K562 (cell line): ENCODE results near the gene ERC2. TPM values are rescaled to one million over a fixed set of nuclear protein-coding genes. Genes with fewer than 3 reads are reported as not detected.

ENCODE experiments used
- ATAC-seq: fragments of 200-7000 bp; cut with Tn5 transposase; 3 replicates; pipeline ENCODE4 v1.9.1; 2020; ENCODE audit warnings: moderate library complexity
- BruUV-seq: library from RNA; stranded (reverse); fragments of 400-500 nt; replicated peaks from 2 replicates; lab custom pipeline; 2021; lab: Mats Ljungman, UMichigan
- CTCF ChIA-PET: fragments of 300-600 bp; formaldehyde crosslinking; extraction: SDS; loops from one replicate; lab custom pipeline; 2021; ENCODE audit warnings: low intra/inter-chr PET ratio; lab: Yijun Ruan, JAX
- POLR2A ChIA-PET: fragments of 300-600, 350-650 bp; sonication (Branson Sonifier 250); formaldehyde crosslinking; extraction: SDS; loops from one replicate; lab custom pipeline; 2021; ENCODE audit warnings: antibody characterized with exemption, inconsistent platforms; lab: Yijun Ruan, JAX
- DNase-seq, 4 experiments: peaks; one replicate each; pipeline versions ENCODE4 v3.0.0 to v3.0.0-alpha.2; 2011 to 2018; ENCODE audit warnings: low spot score in 3 of 4, mixed read lengths in 3 of 4; ENCODE audit errors: extremely low read depth in 1 of 4
- FAIRE-seq: peaks from 2 replicates; lab custom pipeline; 2011; peaks lifted over from hg19 to GRCh38; lab: Jason Lieb, UNC
- H2AFZ ChIP-seq: 2 replicates; pipeline ENCODE4 v1.6.0; 2011; ENCODE audit warnings: low read depth, low read length, control low read depth, inconsistent platforms
- H3K27ac ChIP-seq: fragments of 200-600 bp; 3 replicates; pipeline ENCODE4 v1.8.0; 2011; ENCODE audit warnings: low read depth, mild to moderate bottlenecking, control low read depth, inconsistent platforms, low read length, moderate library complexity, mixed read lengths; ENCODE audit errors: extremely low read depth
- H3K27me3 ChIP-seq, 2 experiments: fragments of 300-600 bp in 1 of 2; 2 replicates in 1 of 2; 3 replicates in 1 of 2; pipeline versions ENCODE4 v1.6.0 to v1.8.0; 2011; ENCODE audit warnings: inconsistent platforms in 2 of 2, low read length in 2 of 2, mild to moderate bottlenecking in 1 of 2, mixed read lengths in 1 of 2, moderate library complexity in 1 of 2; ENCODE audit not compliant: control insufficient read depth in 2 of 2, insufficient read depth in 2 of 2
- H3K36me3 ChIP-seq: fragments of 300-600 bp; 3 replicates; pipeline ENCODE4 v1.8.0; 2011; ENCODE audit warnings: mild to moderate bottlenecking, low read length, inconsistent platforms; ENCODE audit not compliant: control insufficient read depth, insufficient read depth
- H3K4me1 ChIP-seq, 2 experiments: fragments of 200-600 bp in 1 of 2; replicated peaks in 1 of 2; 2 replicates in 1 of 2; 3 replicates in 1 of 2; pipeline versions ENCODE4 v1.5.1 to v1.8.0; 2011; ENCODE audit warnings: inconsistent platforms in 2 of 2, low read length in 2 of 2, mild to moderate bottlenecking in 1 of 2, mixed read lengths in 1 of 2, moderate library complexity in 1 of 2; ENCODE audit not compliant: control insufficient read depth in 2 of 2, insufficient read depth in 2 of 2
- H3K4me2 ChIP-seq: 2 replicates; pipeline ENCODE4 v1.6.1; 2011; ENCODE audit warnings: low read length, control low read depth, inconsistent platforms, mixed read lengths; ENCODE audit not compliant: insufficient read depth
- H3K4me3 ChIP-seq: fragments of 200-600 bp; sonication (generic), shearing (Covaris generic); 2 replicates; pipeline ENCODE4 v1.5.1; 2016; ENCODE audit warnings: control low read depth, inconsistent platforms
- H3K79me2 ChIP-seq: fragments of 200-600 bp; 3 replicates; pipeline ENCODE4 v1.8.0; 2011; ENCODE audit warnings: low read length, inconsistent platforms; ENCODE audit not compliant: control insufficient read depth, insufficient read depth
- H3K9ac ChIP-seq, 2 experiments: 2 replicates each; pipeline versions ENCODE4 v1.6.0 to v1.6.1; 2011; ENCODE audit warnings: low read depth in 2 of 2, low read length in 2 of 2, control low read depth in 1 of 2, inconsistent platforms in 1 of 2, mild to moderate bottlenecking in 1 of 2, mixed read lengths in 1 of 2; ENCODE audit not compliant: insufficient read depth in 1 of 2
- H3K9me1 ChIP-seq: one replicate; pipeline ENCODE4 v1.6.0; 2011; ENCODE audit warnings: inconsistent platforms, mild to moderate bottlenecking, low read length, moderate library complexity; ENCODE audit not compliant: control insufficient read depth, insufficient read depth
- H3K9me3 ChIP-seq: replicated peaks from 2 replicates; pipeline ENCODE4 v1.5.1; 2011; ENCODE audit warnings: low read depth, low read length, inconsistent platforms; ENCODE audit not compliant: control insufficient read depth, insufficient read depth
- H4K20me1 ChIP-seq: replicated peaks from 2 replicates; pipeline ENCODE4 v1.6.1; 2011; ENCODE audit warnings: low read length, inconsistent platforms, mixed read lengths; ENCODE audit not compliant: control insufficient read depth, insufficient read depth
- CAMTA2 ChIP-seq: fragments of 250-450 bp; sonication (Bioruptor Pico); conservative IDR thresholded peaks from 2 replicates; pipeline ENCODE4 v1.5.1; 2022
- CEBPG ChIP-seq, 3 experiments: fragments of 200-800 bp in 1 of 3; sonication (Bioruptor generic) in 1 of 3; sonication (generic) in 1 of 3; formaldehyde crosslinking in 1 of 3; IDR thresholded peaks in 2 of 3; conservative IDR thresholded peaks in 1 of 3; 2 replicates each; pipeline versions ENCODE4 v1.6.1 to v1.8.0; 2016 to 2022; ENCODE audit warnings: missing compliant biosample characterization in 2 of 3, missing genetic modification characterization in 2 of 3, mild to moderate bottlenecking in 1 of 3, missing genetic modification reagents in 1 of 3
- LARP7 ChIP-seq: fragments of 450-650 bp; IDR thresholded peaks from 2 replicates; pipeline ENCODE4 v1.6.1; 2016
- MGA ChIP-seq: fragments of 450-650 bp; IDR thresholded peaks from 2 replicates; pipeline ENCODE4 v1.6.1; 2016; ENCODE audit warnings: mild to moderate bottlenecking, moderate library complexity
- NCOA4 ChIP-seq: fragments of 450-650 bp; IDR thresholded peaks from 2 replicates; pipeline ENCODE4 v1.6.1; 2018; ENCODE audit warnings: mild to moderate bottlenecking; ENCODE audit not compliant: partially characterized antibody
- SMAD1 ChIP-seq: fragments of 150-350 bp; IDR thresholded peaks from 2 replicates; pipeline ENCODE4 v1.6.1; 2014; ENCODE audit warnings: low read length, low read depth; ENCODE audit not compliant: partially characterized antibody
- UBTF ChIP-seq, 2 experiments: IDR thresholded peaks; 2 replicates each; pipeline ENCODE4 v1.6.1; 2012; ENCODE audit warnings: improper control_type of control experiment in 2 of 2, low read depth in 2 of 2, low read length in 2 of 2, borderline replicate concordance in 1 of 2
- ZNF197 ChIP-seq: fragments of 200-800 bp; sonication (Bioruptor generic); IDR thresholded peaks from 2 replicates; pipeline ENCODE4 v1.6.1; 2016; ENCODE audit warnings: low read depth, missing genetic modification characterization, missing compliant biosample characterization
- WGBS: fragments of 100-300 bp; shearing (Covaris generic); methylation state at CpG from one replicate; pipeline ENCODE4 v1.1.6; 2016; ENCODE audit warnings: low coverage, mixed read lengths; ENCODE audit not compliant: insufficient coverage; ENCODE audit errors: missing lambda C conversion rate; 5-methylcytosine and 5-hydroxymethylcytosine counted together
- in situ Hi-C: fragments of 300-500 bp; cut with MboI; formaldehyde crosslinking; loops from 4 replicates; pipeline ENCODE4 v1.15.0; 2018; ENCODE audit warnings: inconsistent platforms, mixed read lengths
- intact Hi-C: fragments of 100-400 bp; cut with micrococcal nuclease; formaldehyde crosslinking; loops from 2 replicates; pipeline ENCODE4 v1.14.2; 2022
- polyA plus RNA-seq, 8 experiments: library from polyadenylated mRNA; depleted of rRNA in 4 of 8; stranded (reverse) in 5 of 8; unstranded in 3 of 8; fragments of >200 nt; fragmentation: Nextera tagmentation in 2 of 8; fragmentation: Illumina TruSeq in 1 of 8; extraction: Ambion mirVana in 2 of 8; extraction: Trizol in 1 of 8; gene quantifications; 2 replicates each; pipeline versions ENCODE4 v1.2.1 to v1.2.3, GENCODE V29; 2011 to 2014; ENCODE audit warnings: inconsistent platforms in 1 of 8, missing spikeins in 1 of 8
- total RNA-seq, 7 experiments: library from RNA; depleted of rRNA in 6 of 7; stranded (reverse); fragments of >200 nt in 6 of 7; fragmentation: Illumina TruSeq in 2 of 7; extraction: Trizol in 2 of 7; gene quantifications; 2 replicates each; pipeline versions ENCODE4 v1.2.1 to v1.2.3, GENCODE V29; 2011 to 2021; ENCODE audit warnings: low replicate concordance in 1 of 7

The ERC2 gene
- total and polyA plus RNA-seq, 9 of the 15 experiments (the other 6 are each of a cell fraction or from before 2014, with no cell fraction given) = 0.04 to 0.18 (median 0.07) TPM; not detected in 2

- Histone ChIP-seq H3K79me2 (no peaks in the 10 kb centered on the region), H4K20me1 (no peaks in the 10 kb centered on the region), H2AFZ (no peak overlapping the region), H3K9me3 (no peaks in the 10 kb centered on the region), H3K9ac (no peak overlapping the region), H3K4me2 (no peak overlapping the region), H3K27ac (no peak overlapping the region), H3K36me3 (no peaks in the 10 kb centered on the region), H3K27me3 (no peaks in the 10 kb centered on the region), H3K4me1 (no peaks in the 10 kb centered on the region), H3K9me1 (no peaks in the 10 kb centered on the region), H3K4me3 (no peak overlapping the region)
- FAIRE-seq (no peak), ATAC-seq (no peak), DNase-seq (no peak)
- WGBS = 4% methylated on average over 7 of the region's 8 CpGs
- intact Hi-C loops (no loop called here), in situ Hi-C loops (no loop called here)
- ChIA-PET CTCF (no interaction called here), POLR2A (no interaction called here)
- no TSS peak for BruUV-seq
- TF ChIP-seq MGA (no peak), CAMTA2 (CRISPR knock-in tag) (no peak), LARP7 (no peak), NCOA4 (no peak), ZNF197 (CRISPR knock-in tag) (no peak), CEBPG (CRISPR knock-in tag; IDR thresholded peaks at IDR 0.05) (no peak), CEBPG (tag; conservative IDR thresholded peaks at IDR 0.05 in 1 of 2, IDR thresholded peaks at IDR 0.05 in 1 of 2) (no peak), SMAD1 (no peak), UBTF (IDR thresholded peaks at IDR 0.05; ENCODE audit: borderline replicate concordance in 1 of 2, low read depth in 2 of 2, low read length in 2 of 2) (no peak)
Measured at GRCh38 chr3:55615694-55616295, 852.5 kb downstream of the ERC2 start.
